ENCODE results near the gene RBKS. TPM values are rescaled to one million over a fixed set of nuclear protein-coding genes. Genes with fewer than 3 reads are reported as not detected.

Gene RBKS
- total and polyA plus RNA-seq, 2 donors from 2014 or later, result 10.3 to 28.7 TPM

GRCh38 chr2:27736890-27737204, 153.3 kb downstream of the RBKS start:
- intact Hi-C loops (cut with DNase I), result no loop called here
- Histone ChIP-seq H3K9me3 (ENCODE audit: control insufficient read depth in 2 of 3, insufficient read depth in 1 of 3, low read length in 3 of 3) (no peaks in the 10 kb centered on the region), H3K4me1 (ENCODE audit: control insufficient read depth in 2 of 3, insufficient read depth in 2 of 3, low read depth in 1 of 3, low read length in 3 of 3) (peaks cover 0 to 23% (median 17%) of the 10 kb centered on the region in 3 donors), H3K27me3 (ENCODE audit: control insufficient read depth, insufficient read depth, low read length) (no peaks in the 10 kb centered on the region), H3K36me3 (ENCODE audit: control insufficient read depth in 2 of 3, insufficient read depth in 3 of 3, low read length in 3 of 3) (no peaks in the 10 kb centered on the region), H3K9ac (ENCODE audit: low read length in 3 of 3) (no peak overlapping the region), H3K4me3 (ENCODE audit: low read length in 3 of 3) (no peak overlapping the region), H3K27ac (ENCODE audit: low read depth in 2 of 2, low read length in 2 of 2) (peak overlapping the region; percentile 45 to 79)
- TF ChIP-seq CTCF (IDR thresholded peaks at IDR 0.05; ENCODE audit: borderline replicate concordance, extremely low read depth, insufficient read depth), result no peak
- FAIRE-seq (no peak), DNase-seq (no peak)

GRCh38 chr2:27736031-27736889, 153.9 kb downstream of the RBKS start:
- H3K27ac ChIP-seq (ENCODE audit: low read depth in 2 of 2, low read length in 2 of 2), result peak overlapping the region; percentile 79 to 85
- DNase-seq (no peak), FAIRE-seq (no peak)
- no peak for TF ChIP-seq CTCF (IDR thresholded peaks at IDR 0.05; ENCODE audit: borderline replicate concordance, extremely low read depth, insufficient read depth)
- H3K4me3 ChIP-seq (ENCODE audit: low read length in 3 of 3), result peak overlapping the region in 1 of 3 donors; percentile 33
- H3K36me3 ChIP-seq (ENCODE audit: control insufficient read depth in 2 of 3, insufficient read depth in 3 of 3, low read length in 3 of 3), result no peaks in the 10 kb centered on the region
- no peaks in the 10 kb centered on the region for H3K9me3 ChIP-seq (ENCODE audit: control insufficient read depth in 2 of 3, insufficient read depth in 1 of 3, low read length in 3 of 3)
- peak overlapping the region in 1 of 3 donors; percentile 65 for H3K9ac ChIP-seq (ENCODE audit: low read length in 3 of 3)
- H3K27me3 ChIP-seq (ENCODE audit: control insufficient read depth, insufficient read depth, low read length), result no peaks in the 10 kb centered on the region
- H3K4me1 ChIP-seq (ENCODE audit: control insufficient read depth in 2 of 3, insufficient read depth in 2 of 3, low read depth in 1 of 3, low read length in 3 of 3), result peaks cover 0 to 24% (median 17%) of the 10 kb centered on the region in 3 donors
- intact Hi-C loops (cut with DNase I), result no loop called here

- no peak for FAIRE-seq
- Histone ChIP-seq H3K4me3 (ENCODE audit: low read length in 3 of 3) (peak overlapping the region; percentile 22 to 59 (median 59)), H3K27me3 (ENCODE audit: control insufficient read depth, insufficient read depth, low read length) (no peaks in the 10 kb centered on the region), H3K36me3 (ENCODE audit: control insufficient read depth in 2 of 3, insufficient read depth in 3 of 3, low read length in 3 of 3) (no peaks in the 10 kb centered on the region), H3K9me3 (ENCODE audit: control insufficient read depth in 2 of 3, insufficient read depth in 1 of 3, low read length in 3 of 3) (no peaks in the 10 kb centered on the region), H3K27ac (ENCODE audit: low read depth in 2 of 2, low read length in 2 of 2) (peak overlapping the region; percentile 85 to 93), H3K4me1 (ENCODE audit: control insufficient read depth in 2 of 3, insufficient read depth in 2 of 3, low read depth in 1 of 3, low read length in 3 of 3) (peaks cover 0 to 31% (median 25%) of the 10 kb centered on the region in 3 donors), H3K9ac (ENCODE audit: low read length in 3 of 3) (peak overlapping the region in 2 of 3 donors; percentile 54 to 73)
- intact Hi-C loops (cut with DNase I), result no loop called here
- peak; percentile 82 to 97 (median 82) for DNase-seq
- no peak for TF ChIP-seq CTCF (IDR thresholded peaks at IDR 0.05; ENCODE audit: borderline replicate concordance, extremely low read depth, insufficient read depth)
Observed at GRCh38 chr2:27735263-27735904, 154.8 kb downstream of the RBKS start.

Measured in kidney (tissue), 14 donors.